GM23248 (cell line): ENCODE measurements around the gene GAGE12J.
"Not testable (repeated sequence)": the region's sequence is repeated elsewhere in the genome, so short reads cannot be mapped to it uniquely, and the experiment has no call there.

Experiments
- EZH2 ChIP-seq: fragments of 200-600 bp; sonication (generic); IDR thresholded peaks from 2 replicates; pipeline ENCODE4 v1.6.1; 2018; ENCODE audit warnings: antibody characterized with exemption, mild to moderate bottlenecking; ENCODE audit not compliant: insufficient read depth, poor library complexity, severe bottlenecking
- EZH2phosphoT487 ChIP-seq: fragments of 200-600 bp; sonication (generic); IDR thresholded peaks from 2 replicates; pipeline ENCODE4 v1.6.1; 2018; ENCODE audit warnings: antibody characterized with exemption, moderate library complexity, mild to moderate bottlenecking, low read depth; ENCODE audit not compliant: insufficient read depth

GRCh38 chrX:49345402-49345801 is 23.6 kb downstream of the GAGE12J start:
- not testable (repeated sequence) for TF ChIP-seq EZH2, EZH2phosphoT487
